DOHH2 (cell line): ENCODE data around the gene KLHL34.

Experiments
- EZH2phosphoT487 ChIP-seq: fragments of 200-600 bp; sonication (generic); IDR thresholded peaks from 2 replicates; pipeline ENCODE4 v1.6.1; 2017; ENCODE audit warnings: borderline replicate concordance, mild to moderate bottlenecking, antibody characterized with exemption, low read length, moderate library complexity, mixed read lengths
- TF ChIP-seq, protein P1 (sequence below): fragments of 200-600 bp; sonication (generic); IDR thresholded peaks from one replicate; pipeline ENCODE4 v1.5.1; 2014; ENCODE audit warnings: antibody characterized with exemption, mild to moderate bottlenecking, low read depth, low read length; ENCODE audit not compliant: poor library complexity, severe bottlenecking

DNA sequence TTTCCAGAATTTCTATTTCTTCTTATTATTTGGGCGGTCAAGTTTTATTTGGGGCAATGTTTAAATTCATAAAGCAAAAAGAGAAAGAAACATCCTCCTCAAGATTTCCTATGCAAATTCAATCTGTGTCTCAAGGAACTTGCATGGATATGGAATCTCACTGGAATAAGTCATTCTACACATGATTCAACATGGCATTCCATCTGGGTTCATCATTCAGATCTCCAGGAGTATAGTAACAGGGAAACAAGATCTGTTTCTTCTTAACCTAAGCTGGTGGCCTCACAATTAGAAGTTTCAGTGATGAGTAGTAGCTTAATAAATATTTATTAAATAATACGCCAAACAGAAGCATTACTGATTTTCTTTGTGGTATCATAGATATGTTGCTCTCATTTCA is 19.8 kb downstream of the KLHL34 start:
- TF ChIP-seq, protein P1, sequence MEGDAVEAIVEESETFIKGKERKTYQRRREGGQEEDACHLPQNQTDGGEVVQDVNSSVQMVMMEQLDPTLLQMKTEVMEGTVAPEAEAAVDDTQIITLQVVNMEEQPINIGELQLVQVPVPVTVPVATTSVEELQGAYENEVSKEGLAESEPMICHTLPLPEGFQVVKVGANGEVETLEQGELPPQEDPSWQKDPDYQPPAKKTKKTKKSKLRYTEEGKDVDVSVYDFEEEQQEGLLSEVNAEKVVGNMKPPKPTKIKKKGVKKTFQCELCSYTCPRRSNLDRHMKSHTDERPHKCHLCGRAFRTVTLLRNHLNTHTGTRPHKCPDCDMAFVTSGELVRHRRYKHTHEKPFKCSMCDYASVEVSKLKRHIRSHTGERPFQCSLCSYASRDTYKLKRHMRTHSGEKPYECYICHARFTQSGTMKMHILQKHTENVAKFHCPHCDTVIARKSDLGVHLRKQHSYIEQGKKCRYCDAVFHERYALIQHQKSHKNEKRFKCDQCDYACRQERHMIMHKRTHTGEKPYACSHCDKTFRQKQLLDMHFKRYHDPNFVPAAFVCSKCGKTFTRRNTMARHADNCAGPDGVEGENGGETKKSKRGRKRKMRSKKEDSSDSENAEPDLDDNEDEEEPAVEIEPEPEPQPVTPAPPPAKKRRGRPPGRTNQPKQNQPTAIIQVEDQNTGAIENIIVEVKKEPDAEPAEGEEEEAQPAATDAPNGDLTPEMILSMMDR: no peak
- no peak for TF ChIP-seq EZH2phosphoT487
